ENCODE measurements around the gene CEP131.

DNA sequence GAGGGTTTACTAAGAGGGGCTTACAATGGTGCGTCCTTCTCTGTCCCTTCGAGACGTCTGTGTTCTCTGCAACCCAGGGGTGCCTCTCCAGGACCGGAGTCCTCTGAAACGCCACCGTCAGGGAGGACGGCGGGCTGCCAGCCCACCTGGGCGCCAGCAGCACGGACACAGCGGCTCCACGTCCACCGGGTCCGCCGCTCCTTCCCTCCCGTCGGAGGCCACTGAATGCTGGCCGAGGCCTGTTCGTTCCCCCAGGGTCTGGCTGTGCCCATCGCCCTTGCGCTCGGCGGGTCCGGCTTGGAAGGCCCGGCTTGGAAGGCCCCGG lies 15.7 kb upstream of the CEP131 start:
- TF ChIP-seq, protein P1, sequence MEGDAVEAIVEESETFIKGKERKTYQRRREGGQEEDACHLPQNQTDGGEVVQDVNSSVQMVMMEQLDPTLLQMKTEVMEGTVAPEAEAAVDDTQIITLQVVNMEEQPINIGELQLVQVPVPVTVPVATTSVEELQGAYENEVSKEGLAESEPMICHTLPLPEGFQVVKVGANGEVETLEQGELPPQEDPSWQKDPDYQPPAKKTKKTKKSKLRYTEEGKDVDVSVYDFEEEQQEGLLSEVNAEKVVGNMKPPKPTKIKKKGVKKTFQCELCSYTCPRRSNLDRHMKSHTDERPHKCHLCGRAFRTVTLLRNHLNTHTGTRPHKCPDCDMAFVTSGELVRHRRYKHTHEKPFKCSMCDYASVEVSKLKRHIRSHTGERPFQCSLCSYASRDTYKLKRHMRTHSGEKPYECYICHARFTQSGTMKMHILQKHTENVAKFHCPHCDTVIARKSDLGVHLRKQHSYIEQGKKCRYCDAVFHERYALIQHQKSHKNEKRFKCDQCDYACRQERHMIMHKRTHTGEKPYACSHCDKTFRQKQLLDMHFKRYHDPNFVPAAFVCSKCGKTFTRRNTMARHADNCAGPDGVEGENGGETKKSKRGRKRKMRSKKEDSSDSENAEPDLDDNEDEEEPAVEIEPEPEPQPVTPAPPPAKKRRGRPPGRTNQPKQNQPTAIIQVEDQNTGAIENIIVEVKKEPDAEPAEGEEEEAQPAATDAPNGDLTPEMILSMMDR (IDR thresholded peaks at IDR 0.05), result no peak
- TF ChIP-seq POLR2A (IDR thresholded peaks at IDR 0.05) (no peak), EP300 (IDR thresholded peaks at IDR 0.05) (no peak), POLR2AphosphoS5 (IDR thresholded peaks at IDR 0.05) (no peak)

Measured in sigmoid colon (tissue), 4 donors.